Measurements from ENCODE around the gene ABHD12B.

The ABHD12B gene, protein sequence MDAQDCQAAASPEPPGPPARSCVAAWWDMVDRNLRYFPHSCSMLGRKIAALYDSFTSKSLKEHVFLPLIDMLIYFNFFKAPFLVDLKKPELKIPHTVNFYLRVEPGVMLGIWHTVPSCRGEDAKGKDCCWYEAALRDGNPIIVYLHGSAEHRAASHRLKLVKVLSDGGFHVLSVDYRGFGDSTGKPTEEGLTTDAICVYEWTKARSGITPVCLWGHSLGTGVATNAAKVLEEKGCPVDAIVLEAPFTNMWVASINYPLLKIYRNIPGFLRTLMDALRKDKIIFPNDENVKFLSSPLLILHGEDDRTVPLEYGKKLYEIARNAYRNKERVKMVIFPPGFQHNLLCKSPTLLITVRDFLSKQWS

DNA sequence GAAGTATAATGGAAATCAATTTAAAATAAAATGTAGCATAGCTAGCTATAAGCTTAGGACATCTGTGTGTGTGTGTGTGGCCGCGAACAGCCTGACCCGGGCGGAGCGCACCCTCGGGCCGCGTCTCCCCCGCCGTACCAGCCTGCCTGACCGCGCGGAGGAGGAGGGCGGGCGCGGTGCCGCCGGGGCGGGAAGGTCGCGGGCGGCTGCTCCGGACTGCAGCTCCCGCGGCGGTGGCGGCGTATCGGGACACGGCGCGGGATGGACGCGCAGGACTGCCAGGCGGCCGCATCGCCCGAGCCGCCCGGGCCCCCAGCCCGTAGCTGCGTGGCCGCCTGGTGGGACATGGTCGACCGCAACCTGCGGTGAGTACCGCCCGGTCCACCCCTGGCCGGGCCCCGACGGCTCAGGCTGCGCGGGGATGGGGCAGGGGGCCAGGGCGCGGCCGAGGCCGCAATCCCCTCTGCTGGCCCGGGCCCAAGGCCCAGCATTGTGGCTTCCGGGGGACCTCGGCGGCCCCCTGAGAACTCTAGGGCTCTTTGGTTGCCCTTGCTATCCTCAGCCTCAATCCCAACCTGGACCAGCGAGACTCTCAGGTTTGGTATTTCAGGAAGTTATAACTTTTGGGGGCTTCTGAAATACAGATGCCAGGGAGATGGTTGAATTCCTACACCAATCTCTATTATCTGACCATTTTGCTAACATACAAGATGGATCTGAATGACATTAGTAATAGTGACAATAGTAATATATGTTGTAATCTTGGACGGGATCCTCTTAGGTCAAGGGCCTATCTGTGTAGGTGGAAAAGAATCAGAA is at the start of gene ABHD12B:
Gene ABHD12B, plus strand, starts transcription at position 140 of the 819 bp plus-strand sequence. Its CDS starts 122 bp downstream, at position 262.
- DNase-seq, result no peak

DNA sequence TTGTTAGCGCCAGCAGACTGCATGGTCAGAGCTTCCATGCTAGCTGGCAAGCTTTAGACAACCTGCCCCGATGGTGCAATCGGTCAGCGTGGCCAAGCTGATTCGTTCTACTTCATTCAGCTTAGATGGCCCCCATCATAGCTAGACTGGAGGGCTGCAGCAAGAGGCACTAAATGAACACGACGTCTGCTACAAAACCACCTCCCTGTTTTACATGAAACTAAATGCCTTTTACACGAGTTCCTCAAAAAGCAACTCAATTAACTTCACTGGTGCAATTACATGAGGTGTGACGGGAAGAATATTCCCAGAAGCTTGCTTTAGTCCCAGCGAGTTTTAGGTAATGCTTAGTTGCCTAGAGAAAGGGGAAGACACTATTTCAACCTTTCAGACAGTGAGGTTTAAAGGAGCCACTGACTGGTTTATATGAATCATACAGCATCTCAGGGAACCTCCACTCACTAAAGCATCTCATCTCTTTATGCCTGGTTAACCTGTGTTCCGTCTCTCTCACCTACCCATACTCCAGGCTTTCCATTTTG is 49.3 kb upstream of the ABHD12B start:
- no peak for DNase-seq

DNA sequence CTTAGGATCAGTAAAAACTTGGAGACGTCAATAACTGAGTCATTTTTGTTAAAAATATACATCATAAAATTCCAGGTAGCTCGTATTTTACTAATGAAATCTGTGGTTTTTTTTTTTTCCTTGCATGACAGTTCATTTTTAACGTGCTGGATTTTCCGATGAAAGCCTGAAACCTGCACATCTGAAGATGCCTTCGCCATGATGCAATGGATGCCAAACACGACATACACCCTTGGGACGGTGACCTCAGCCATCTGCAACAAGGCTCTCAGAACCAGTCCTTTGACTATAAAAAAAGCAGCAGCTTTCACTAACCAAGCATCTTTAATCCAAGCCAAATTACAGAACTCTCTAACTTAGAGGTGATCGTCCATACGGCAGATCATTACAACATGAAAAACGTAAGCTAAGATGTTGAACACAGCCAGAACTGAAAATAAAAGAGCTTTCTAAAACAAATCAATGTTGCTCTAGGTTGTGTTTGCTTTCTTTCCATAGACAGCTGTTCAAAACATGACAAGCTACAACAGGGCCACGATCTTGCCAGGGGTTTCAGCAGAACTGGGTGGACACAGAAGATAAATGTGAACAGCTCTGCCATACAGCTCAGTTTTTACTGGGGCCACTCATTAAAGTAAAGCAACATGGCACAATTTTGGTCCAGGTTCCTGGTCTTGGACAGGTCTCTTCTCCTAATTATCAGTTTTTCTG is 48.6 kb upstream of the ABHD12B start:
- peak; percentile 60 for DNase-seq

DNA sequence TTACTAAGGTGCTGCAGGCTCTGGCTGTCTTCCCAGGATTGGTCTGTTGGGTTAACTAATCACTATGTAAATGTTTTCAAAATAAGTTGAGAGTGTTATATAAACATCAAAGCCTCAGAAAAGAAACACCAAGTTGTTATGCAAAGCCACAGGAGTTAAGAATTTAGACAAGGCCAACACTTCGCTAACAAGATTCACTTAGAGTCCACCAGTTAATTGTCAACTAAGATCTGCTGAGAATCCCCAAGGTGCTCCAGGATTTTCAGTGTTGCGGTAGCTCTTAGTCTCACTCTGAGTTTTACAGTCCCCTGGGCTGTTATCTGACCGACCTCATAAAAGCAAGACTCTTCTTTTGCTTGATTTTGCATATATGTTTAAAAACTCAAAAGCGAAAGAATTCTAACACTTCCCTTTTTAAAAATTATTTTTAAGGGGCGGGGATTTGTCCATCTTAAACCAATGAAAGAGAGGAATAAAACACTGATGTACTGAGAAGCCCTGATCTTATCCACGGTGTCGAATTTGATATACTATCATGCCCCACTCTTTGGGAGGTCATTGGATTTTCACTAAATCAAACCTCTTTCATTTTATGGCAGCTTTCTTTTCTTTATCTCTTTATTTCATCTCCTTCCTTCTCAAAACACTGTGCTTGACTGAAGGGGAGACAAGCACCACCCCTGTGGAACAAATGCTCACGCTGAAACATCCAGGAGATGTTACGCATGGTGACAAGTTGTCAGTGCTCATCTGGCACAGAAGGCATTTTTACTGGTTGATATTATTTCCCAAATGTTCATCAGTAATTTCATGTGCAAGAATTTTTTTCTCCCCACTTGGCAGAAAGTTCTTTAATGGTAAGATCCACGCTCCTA is 47.9 kb upstream of the ABHD12B start:
- DNase-seq, result no peak

DNA sequence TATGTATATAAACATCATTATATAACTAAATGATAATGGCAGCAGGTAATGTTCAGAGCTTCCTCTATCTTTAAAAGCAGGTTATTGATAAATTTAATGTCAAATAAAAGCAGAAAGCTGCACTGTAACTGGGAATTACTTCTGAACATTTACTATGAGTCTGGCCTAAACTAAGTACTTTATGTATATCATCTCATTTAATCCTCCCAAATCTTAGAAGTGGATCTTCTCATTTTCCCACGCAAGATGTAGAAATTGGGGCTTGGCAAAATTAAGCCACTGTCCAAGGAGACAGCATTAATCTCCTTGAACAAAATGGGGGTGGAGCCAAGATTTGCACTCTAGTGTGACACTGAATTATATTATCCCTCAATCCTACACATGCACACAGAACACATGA is 46.5 kb upstream of the ABHD12B start:
- no peak for DNase-seq

DNA sequence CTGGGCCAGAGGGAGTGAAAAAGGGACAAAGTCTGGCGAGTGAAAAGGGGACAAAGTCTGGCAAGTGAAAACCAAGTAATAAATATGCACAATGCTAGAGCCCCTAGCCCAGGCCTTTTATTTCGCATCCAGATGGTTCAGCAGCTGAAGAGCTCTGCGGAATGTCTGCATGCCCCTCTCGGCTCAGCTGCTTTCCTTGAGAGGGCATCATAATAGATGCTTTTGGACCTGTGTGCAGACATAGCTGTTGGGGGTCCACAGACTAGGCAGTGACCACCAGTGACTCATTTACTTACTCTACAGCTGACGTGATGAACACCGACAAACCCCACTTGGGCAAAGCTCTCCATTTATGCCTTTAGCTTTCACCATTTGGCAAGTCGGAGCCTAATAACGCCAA is 45.2 kb upstream of the ABHD12B start:
- DNase-seq, result no peak

DNA sequence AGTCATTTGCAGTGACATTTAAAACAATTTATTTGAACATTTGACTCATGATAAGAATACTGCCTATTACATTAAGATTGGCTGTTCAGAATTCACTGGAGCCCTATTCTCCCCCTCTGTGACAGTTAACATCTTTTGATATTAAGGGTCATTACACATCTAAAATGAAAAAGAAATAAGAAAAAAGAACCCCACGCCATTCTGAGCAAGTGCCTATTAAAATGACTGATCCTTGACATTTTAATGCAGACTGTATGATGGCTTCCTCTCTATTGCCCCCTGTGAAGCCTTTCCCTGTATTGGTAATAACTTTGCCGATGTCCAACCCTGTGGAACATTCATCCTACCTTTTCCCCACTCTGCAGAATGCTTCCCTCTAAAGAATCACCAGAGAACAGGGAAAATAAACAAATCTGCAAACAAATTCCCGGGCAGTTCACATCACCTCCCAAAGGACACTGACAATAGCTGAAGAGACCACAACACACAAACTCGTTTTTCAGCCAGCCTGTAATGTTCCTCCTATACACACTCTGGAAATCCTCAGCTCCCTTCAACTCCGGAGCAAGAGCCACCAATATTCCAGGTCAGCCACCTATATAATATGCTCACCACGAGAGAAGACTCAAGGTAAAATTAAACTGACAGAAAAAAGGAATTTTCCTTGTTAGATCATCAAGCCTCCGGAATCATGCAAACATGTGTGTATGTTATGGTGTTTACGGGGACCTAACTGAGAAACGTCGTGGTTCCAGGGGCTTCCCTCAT is 42.9 kb upstream of the ABHD12B start:
- DNase-seq, result no peak

DNA sequence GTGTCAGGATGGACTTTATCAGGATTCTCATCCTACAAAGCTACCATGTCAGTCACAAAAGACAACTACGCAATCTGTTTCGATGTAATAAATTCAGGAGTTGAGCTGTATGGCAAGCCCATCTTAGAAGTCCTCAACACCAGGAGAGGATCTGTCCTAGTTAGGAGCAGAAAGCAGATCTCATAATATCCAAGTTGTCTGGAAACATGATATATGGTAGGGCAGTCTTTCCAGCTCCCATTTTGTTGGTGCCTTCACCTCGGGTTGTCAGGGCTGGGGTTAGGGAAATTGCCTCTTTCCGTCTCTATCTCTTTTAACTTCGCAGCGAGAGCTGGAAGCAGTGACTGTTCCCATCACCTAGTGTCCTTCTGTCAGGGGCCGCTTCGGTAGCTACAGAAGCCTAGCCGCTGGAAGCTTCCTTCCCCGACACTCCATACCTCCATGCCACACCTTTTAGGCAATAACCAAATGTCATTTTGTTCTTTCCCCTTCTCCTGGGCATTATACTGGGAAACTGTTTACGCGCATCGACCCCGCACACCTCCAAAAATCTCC is 42.3 kb upstream of the ABHD12B start:
- no peak for DNase-seq

DNA sequence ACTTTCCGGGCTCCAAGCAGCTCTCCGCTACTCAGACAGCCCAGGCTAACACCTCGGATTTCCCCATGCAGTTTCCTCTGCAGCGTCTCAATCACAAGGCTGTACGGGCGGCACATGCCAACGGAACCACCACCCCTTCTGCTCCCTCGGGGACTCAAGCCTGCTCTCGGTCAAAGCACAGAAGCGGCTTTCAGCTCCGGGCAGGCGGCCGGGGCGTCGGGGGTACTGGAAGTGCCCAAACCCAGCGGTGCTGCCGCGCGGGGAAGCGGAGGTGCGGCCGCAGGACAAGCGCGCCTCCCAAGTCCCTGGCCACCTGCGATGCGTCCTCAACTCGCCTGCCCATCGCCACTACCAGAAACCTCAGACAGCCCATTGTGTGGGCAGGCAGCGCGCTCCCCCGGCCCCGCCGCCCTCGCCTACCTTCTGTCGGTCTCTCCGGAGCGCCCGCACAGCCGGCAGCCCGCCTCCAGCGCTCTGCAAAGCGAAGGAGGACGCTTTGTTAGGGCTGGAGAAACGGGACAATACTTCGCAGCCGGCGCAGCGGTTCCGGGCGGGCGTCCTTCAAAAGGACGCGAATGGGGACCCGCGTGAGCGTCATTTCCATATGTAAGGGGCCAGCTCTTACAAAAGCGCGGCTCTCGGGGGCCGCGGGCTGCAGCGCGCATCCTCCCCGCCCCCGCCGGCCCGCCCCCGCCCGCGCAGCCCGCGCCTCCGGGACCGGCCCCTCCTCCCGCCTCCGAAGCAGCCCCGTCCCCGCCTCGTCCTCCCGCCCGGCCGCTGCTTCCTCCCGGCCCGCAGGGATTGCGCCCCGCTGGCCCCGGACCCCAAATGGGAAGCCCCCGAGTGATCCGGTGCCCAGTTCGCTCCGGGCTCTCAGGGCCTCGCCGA is 41.6 kb upstream of the ABHD12B start:
- no peak for DNase-seq

DNA sequence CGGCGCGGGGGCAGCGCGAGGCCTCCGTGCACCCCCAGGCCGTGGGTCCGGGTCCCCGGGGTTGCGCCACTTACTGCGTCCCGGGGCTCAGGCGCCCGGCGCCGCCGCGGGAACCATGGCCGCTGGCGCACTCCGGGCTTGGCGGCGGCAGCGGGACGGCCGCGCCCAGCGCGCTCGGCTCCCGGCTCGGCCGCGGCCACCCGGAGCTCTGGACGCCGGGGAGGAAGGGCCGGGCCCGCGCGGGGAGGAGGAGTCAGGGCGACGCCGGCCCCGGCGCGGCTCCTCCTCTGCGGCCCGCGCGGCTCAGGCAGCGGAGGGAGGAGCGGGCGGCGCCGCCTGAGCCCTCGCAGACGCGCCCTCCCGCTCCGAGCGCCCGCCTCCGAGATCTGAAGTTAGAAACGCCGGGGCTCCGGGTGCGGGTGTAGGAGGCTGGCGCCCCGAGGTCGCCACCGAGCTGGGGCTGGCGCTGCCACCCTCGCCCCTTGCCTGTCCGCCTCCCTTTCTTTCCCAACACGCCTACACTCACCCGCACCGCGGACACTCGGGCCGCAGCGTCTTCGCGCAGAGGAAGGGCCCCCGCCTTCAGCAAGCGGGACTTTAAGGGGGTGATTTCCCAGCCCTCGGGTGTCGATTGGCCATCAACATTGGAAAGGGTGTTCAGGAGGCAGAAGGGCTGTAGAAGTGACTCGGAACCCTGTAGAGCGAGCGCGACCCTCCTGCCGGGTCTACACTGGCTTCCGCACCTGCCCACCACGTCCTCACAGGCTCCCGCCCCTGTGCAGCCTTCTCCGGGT is 40.7 kb upstream of the ABHD12B start, which contains the start of gene NIN:
Gene NIN, minus strand, starts transcription at position 231 of the 794 bp plus-strand sequence. CDS start 9,106 bp downstream, outside the sequence.
- peak; percentile 49 for DNase-seq

DNA sequence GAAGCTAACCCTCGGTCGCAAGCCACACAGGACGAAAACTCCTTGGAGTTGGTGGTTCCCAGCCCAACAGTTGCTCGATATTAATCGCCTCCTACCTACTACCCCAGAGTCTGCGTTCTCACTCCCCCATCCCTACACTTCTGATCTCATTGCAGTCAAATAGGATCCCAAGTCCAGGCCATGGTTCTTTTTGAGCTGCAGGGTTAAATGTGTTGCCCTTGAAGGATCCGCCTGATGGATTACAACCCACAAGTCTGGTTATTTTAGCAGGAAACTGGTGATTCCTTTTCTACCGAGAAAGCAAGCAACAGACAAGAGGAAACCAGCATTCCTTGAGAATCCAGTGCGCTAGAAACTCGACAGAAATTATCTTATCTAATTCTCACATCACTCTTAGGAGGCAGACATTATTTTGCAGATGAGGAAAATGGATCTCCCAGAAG is 40.1 kb upstream of the ABHD12B start:
- DNase-seq, result no peak

DNA sequence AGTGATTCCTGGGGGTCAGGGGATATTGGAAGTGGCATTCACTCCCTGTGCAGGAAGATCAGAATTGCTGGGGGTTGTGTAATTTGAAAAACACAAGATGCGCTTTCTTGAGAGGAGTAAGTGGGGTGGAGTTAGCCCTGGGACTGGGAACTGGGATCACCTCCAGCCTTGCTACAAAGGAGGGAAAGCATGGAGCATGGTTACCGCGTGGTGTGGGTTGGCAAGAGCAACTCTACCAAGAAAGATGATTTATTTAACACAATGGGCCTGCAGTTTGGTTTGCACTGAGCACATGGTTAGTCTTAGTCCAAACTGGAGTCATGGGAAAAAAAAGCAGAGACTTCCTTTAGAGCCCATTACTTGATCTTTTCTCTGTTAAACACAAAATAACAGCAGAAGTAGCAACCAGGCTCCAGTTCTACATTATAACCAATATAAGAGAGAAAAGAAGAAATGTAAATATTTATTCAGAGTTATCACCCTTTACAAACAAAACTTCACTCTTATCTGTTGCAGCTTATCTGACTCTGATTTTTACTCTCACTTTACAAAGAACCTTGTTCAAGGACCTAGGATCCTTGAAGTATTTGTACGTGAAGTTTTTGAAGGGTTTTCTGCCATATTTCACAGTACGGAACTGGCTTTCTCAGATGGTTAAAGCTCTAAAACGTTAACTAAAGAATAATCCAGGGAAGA is 38.8 kb upstream of the ABHD12B start:
- no peak for DNase-seq

DNA sequence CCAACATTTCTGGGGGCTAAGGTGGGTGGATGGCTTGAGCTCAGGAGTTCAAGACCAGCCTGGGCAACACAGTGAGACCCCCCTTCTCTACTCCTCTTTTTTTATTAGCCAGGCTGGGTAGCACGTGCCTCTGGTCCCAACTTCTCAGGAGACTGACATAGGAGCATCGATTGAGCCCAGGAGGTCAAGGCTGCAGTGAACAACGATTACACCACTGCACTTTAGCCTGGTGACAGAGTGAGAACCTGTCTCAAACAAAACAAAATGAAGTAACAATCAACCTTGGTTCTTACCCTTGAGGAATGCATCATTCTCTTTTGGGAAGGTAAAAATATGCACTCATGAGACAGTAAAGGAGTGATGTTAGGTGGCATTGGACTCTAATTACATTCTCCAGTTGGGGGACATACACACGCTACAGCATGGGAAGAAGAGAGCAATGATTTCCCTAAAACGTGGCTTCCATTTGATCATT is 37.0 kb upstream of the ABHD12B start:
- DNase-seq, result no peak

DNA sequence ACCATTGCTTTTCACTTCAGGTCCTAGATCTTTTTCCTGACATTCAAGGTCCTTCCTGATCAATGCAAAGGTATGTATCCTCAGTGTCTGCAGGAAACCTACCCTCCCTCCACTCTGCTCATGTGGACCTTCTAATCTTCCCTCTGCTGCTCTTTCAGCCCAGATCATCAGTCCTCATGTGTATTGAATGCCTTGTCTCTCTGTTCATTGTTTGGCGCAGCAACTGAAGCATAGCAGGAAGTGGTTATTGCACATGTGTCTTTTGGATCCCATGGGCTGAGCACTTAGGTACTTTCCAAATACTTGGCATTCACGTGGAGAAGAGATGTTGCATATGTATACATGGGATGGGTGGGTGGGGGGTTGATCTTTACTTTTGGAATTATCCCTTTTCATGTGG is 36.6 kb upstream of the ABHD12B start:
- DNase-seq, result no peak

DNA sequence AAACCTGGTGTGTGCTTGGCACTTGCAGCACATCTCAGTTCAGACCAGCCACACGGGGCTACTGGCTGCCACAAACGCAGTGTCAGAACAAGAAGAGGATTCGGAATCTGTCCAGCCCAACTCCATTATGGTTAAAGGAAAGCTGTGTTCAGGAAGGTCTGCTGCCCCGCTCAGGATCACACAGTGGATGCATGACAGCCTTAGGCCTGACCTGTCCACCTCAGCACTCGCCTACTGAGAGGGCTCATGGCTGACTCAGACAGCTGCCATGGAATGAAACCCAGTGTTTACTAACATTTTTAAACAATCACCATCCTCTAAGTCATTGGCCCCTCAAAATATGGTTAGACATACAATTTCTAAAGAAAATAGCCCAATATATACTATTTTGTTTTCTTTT is 35.3 kb upstream of the ABHD12B start:
- no peak for DNase-seq

DNA sequence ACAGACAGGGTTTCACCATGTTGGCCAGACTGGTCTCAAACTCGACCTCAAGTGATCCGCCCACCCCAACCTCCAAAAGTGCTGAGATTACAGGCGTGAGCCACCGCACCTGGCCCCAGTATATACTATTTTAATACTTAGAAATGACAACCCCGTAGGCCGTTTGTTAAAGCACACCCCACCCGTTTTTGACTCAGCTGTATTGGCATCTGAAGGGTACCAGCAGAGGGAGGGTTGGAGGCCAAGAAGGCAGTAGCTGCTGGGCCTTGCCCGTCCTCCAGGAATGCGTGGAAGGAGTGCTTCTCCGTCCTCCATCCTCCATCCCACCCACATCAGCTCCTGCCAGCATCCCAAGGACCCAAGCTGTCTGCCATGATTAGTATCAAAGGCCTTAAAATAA is 34.6 kb upstream of the ABHD12B start:
- DNase-seq, result no peak

DNA sequence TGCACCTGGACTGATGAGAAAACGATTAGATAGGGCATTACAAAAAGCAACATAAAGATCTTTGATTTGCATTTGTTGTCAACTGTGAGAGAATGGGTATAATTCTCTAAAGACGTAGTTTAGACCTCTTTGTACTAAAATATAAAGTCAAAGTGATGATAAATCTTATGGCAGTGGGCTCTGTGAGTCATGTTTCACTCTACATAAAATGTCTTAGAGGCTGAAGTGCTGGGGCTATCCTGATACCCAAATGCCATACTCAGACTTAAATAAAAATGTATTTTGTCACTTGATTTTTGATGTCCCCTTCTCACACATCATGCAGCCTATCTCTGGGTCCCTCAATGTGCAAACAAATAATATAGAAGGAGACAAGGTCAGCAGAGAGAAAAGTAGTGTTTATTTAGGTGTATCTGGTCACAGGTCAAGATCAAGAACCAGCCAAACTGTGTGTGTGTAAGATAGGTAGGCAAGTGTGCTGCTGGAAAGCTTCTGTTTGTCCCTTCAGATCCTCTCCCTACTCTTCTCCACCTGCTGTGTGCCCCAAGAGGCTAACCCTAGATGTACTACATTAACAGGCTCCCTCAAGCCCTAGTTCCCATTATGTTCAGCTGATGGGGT is 33.9 kb upstream of the ABHD12B start:
- DNase-seq, result no peak

DNA sequence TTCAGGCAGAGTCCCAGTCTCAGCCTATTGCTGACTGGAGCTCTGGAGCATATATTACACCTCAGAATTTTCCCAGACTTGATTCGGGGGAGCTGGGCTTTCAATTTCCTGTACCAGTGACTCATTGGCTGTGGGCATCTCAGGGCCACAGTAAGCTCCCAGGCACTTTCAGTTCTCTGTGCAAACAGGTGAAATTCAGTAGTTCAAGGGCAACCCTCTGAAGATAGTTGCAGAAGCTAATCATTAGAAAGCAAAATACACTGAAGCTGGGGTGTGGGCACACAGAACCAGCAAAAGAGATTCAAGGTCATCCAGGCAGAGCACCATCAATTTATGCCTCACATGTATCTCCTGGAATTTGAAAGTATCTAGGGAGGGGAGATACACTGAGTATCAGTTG is 32.8 kb upstream of the ABHD12B start:
- no peak for DNase-seq

All from T1000 (cell line).